Pancreas (tissue), 10 donors: ENCODE measurements around the gene CREBBP. TPM values are rescaled to one million over a fixed set of nuclear protein-coding genes. Genes with fewer than 3 reads are reported as not detected.

Experiments used
- ATAC-seq, 4 donors: fragments of 200-7000 bp; cut with Tn5 transposase; one replicate each; pipeline versions ENCODE4 v1.8.0 to v1.9.1; 2020; ENCODE audit warnings: mild to moderate bottlenecking in 4 of 4, moderate library complexity in 4 of 4
- DNase-seq, 6 donors: peaks; one replicate each; pipeline ENCODE4 v3.0.0-alpha.2; 2020
- FAIRE-seq: peaks from 2 replicates; lab custom pipeline; 2012; peaks lifted over from hg19 to GRCh38; lab: Jason Lieb, UNC
- H3K27ac ChIP-seq, 4 donors: fragments of 200-600 bp; sonication (generic); 1 replicate in 3 of 4; 2 replicates in 1 of 4; pipeline versions ENCODE4 v1.5.0 to v1.8.0; 2020
- H3K27me3 ChIP-seq, 4 donors: fragments of 200-600 bp; one replicate each; pipeline ENCODE4 v1.8.0; 2021
- H3K36me3 ChIP-seq, 3 donors: fragments of 200-600 bp; sonication (generic) in 1 of 3; one replicate each; pipeline versions ENCODE4 v1.5.0 to v1.8.0; 2020 to 2021
- H3K4me1 ChIP-seq, 3 donors: fragments of 200-600 bp; one replicate each; pipeline ENCODE4 v1.8.0; 2021
- H3K4me3 ChIP-seq, 4 donors: fragments of 200-600 bp; sonication (generic) in 2 of 4; one replicate each; pipeline versions ENCODE4 v1.5.0 to v1.8.0; 2020 to 2021
- H3K9me3 ChIP-seq, 4 donors: fragments of 200-600 bp; one replicate each; pipeline ENCODE4 v1.8.0; 2021
- CTCF ChIP-seq, 4 donors: fragments of 200-600 bp; sonication (generic) in 3 of 4; IDR thresholded peaks; one replicate each; pipeline versions ENCODE4 v1.5.0 to v1.8.0; 2021; ENCODE audit warnings: antibody characterized with exemption in 4 of 4
- WGBS, 2 donors: extraction: QIAGEN DNeasy Blood & Tissue Kit; methylation state at CpG; one replicate each; pipeline ENCODE4 v1.1.7; 2013; 5-methylcytosine and 5-hydroxymethylcytosine counted together
- intact Hi-C, 3 donors: fragments of 100-400 bp; cut with DNase I; formaldehyde crosslinking; loops; one replicate each; pipeline versions ENCODE4 v1.11.1 to v1.14.2; 2022
- polyA plus RNA-seq, 2 donors: library from polyadenylated mRNA; stranded (reverse); fragments of 200-250 nt; gene quantifications; one replicate each; pipeline ENCODE4 v1.2.3, GENCODE V29; 2013
- total RNA-seq, 6 donors: library from RNA; stranded (reverse); fragmentation: NEBNext Ultra II Directional in 4 of 6; extraction: Animal tissue kit (Norgen Biotek cat#: 25700) in 4 of 6; gene quantifications; one replicate each; pipeline versions ENCODE4 v1.2.1 to v1.2.4, GENCODE V29; 2021 to 2023
- donor health status: healthy with polysubstance abuse.
- donor health status: DM: no; HTN: no; CAD: no; lungs with moderate emphysema.
- donor health status: DM: no; HTN: no; CAD: no.
- donor health status: control.
- donor health status: control.
- donor health status: Bipolar disorder and iron deficiency.
- donor health status: DM: yes; HTN: yes; CAD: no.
- donor health status: DM: no; HTN: no; CAD: no.
- donor health status: DM: no; HTN: no; CAD: no.
- donor health status: DM: yes; HTN: yes; CAD: no.

The CREBBP gene
- total and polyA plus RNA-seq, 8 donors = 14.4 to 49.4 (median 30.2) TPM

GRCh38 chr16:3825103-3825502 is 55.4 kb downstream of the CREBBP start:
- no peak for ATAC-seq
- peaks cover 10 to 38% (median 26%) of the 10 kb centered on the region in 3 donors for H3K4me1 ChIP-seq

GRCh38 chr16:3824121-3824795 is 56.3 kb downstream of the CREBBP start:
- H3K27ac ChIP-seq = no peak overlapping the region
- no peaks in the 10 kb centered on the region for H3K36me3 ChIP-seq
- intact Hi-C loops = no loop called here
- no peak for FAIRE-seq
- TF ChIP-seq CTCF (IDR thresholded peaks at IDR 0.05) = no peak
- no peak for ATAC-seq
- DNase-seq = no peak
- 88 to 94% methylated on average over 17 of the region's 17 CpGs for WGBS, 2 donors
- H3K4me1 ChIP-seq = peaks cover 13 to 47% (median 34%) of the 10 kb centered on the region in 3 donors
- no peaks in the 10 kb centered on the region for H3K9me3 ChIP-seq
- no peaks in the 10 kb centered on the region for H3K27me3 ChIP-seq
- no peak overlapping the region for H3K4me3 ChIP-seq

More at GRCh38 chr16:3825103-3825502, 55.4 kb downstream of the CREBBP start:
- Histone ChIP-seq H3K4me3 (no peak overlapping the region), H3K9me3 (no peaks in the 10 kb centered on the region), H3K36me3 (no peaks in the 10 kb centered on the region), H3K27ac (no peak overlapping the region), H3K27me3 (no peaks in the 10 kb centered on the region)
- intact Hi-C loops = no loop called here
- TF ChIP-seq CTCF (IDR thresholded peaks at IDR 0.05) = no peak
- FAIRE-seq (no peak), DNase-seq (no peak)
- WGBS, 2 donors = 44 to 54% methylated on average over 1 of the region's 1 CpG

GRCh38 chr16:3823427-3823826 is 57.1 kb downstream of the CREBBP start:
- H3K4me1 ChIP-seq = peaks cover 15 to 49% (median 41%) of the 10 kb centered on the region in 3 donors
- intact Hi-C loops = no loop called here
- no peaks in the 10 kb centered on the region for H3K9me3 ChIP-seq
- H3K36me3 ChIP-seq = no peaks in the 10 kb centered on the region
- no peak for ATAC-seq
- H3K27me3 ChIP-seq = no peaks in the 10 kb centered on the region
- DNase-seq = no peak
- 73 to 75% methylated on average over 5 of the region's 5 CpGs for WGBS, 2 donors
- FAIRE-seq = no peak
- H3K4me3 ChIP-seq = no peak overlapping the region
- H3K27ac ChIP-seq = no peak overlapping the region
- no peak for TF ChIP-seq CTCF (IDR thresholded peaks at IDR 0.05)

GRCh38 chr16:3822366-3823045 is 58.0 kb downstream of the CREBBP start:
- no peaks in the 10 kb centered on the region for H3K9me3 ChIP-seq
- FAIRE-seq = no peak
- H3K4me3 ChIP-seq = no peak overlapping the region
- no peak overlapping the region for H3K27ac ChIP-seq
- intact Hi-C loops = no loop called here
- no peak for ATAC-seq
- peaks cover 15 to 49% (median 41%) of the 10 kb centered on the region in 3 donors for H3K4me1 ChIP-seq
- WGBS, 2 donors = 67 to 75% methylated on average over 11 of the region's 11 CpGs
- no peaks in the 10 kb centered on the region for H3K27me3 ChIP-seq
- no peak for DNase-seq
- TF ChIP-seq CTCF (IDR thresholded peaks at IDR 0.05) = no peak
- H3K36me3 ChIP-seq = no peaks in the 10 kb centered on the region

- DNase-seq = no peak
These were observed 59.3 kb downstream of the CREBBP start for GRCh38 chr16:3821184-3821583.

More at GRCh38 chr16:3821184-3821583, 59.3 kb downstream of the CREBBP start:
- H3K4me3 ChIP-seq = no peak overlapping the region
- H3K27ac ChIP-seq = no peak overlapping the region
- H3K27me3 ChIP-seq = no peaks in the 10 kb centered on the region
- WGBS, 2 donors = 87 to 89% methylated on average over 3 of the region's 3 CpGs
- FAIRE-seq (no peak), ATAC-seq (no peak)
- H3K9me3 ChIP-seq = no peaks in the 10 kb centered on the region
- H3K4me1 ChIP-seq = peaks cover 15 to 49% (median 45%) of the 10 kb centered on the region in 3 donors
- intact Hi-C loops = no loop called here
- TF ChIP-seq CTCF (IDR thresholded peaks at IDR 0.05) = no peak
- H3K36me3 ChIP-seq = no peaks in the 10 kb centered on the region
